HG03439 (cell line): ENCODE results near the gene RGS6.

Experiments
- ATAC-seq: cut with Tn5 transposase; IDR thresholded peaks from one replicate; pipeline ENCODE4 v1.9.1; 2021; ENCODE audit warnings: mild to moderate bottlenecking, moderate library complexity; ENCODE audit not compliant: unreplicated experiment

RGS6 gene

DNA sequence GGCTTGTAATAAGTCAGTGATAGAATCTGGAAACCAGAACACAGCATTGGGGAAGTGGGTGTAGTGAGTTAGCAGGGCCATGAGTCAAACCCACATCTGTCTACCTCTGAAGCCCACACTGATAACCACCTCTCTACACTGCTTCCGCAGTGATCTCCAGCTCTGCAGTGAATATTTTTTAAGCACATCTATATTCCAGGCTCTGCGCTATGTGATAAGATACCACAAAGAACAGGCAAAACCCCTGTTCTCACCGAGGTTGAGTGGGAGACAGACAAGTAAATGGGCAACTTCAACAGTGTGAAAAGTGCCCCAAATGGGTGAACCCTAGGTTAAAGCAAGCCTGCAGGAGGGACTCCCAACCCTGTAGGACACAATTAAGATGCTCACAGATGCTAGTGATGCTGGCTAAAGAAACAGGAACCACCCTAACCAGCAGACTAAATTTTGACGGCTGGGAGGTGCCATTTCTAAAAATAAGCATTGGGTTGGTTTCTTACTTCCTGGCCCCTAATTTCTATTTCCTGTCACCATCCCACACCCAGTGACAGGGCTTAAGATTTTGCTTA is 586.7 kb downstream of the RGS6 start:
- peak; percentile 58 for ATAC-seq

DNA sequence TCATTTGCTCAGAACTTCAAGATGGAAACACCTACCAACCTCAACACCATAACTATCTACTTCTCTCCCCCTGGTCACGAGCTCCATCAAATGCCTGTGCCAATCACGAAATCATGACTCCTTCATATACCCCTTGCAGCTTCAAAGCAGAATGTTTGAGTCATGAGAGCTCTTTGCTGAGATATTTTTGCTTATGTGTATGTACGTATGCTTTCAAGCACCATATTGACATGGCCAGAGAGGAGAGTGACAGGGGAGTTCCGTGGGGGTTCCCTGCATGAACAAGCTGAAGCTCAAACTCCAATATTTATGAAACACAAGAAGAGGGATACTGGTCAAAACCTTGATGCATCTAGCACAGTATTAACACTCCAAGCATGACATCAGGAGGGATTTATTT is 587.3 kb downstream of the RGS6 start:
- ATAC-seq = peak; percentile 22

DNA sequence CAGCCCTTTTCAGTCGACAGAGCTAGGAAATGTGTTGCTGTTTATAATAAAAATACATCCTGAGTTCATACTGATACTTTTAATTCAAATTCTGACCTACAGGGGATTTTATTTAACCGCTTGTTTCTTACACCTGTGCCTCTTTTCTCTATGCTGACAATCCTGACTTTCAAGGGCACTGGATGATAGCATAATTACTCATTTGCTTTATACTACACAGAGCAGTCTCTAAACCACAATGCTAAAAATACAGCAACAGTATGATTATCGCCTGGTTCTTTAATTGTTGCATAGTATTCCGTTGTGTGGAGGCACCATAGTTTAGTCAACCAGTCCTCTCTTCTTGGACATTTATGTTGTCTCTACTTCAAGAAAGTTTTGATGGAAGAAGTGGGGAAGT is 588.8 kb downstream of the RGS6 start:
- ATAC-seq = no peak

DNA sequence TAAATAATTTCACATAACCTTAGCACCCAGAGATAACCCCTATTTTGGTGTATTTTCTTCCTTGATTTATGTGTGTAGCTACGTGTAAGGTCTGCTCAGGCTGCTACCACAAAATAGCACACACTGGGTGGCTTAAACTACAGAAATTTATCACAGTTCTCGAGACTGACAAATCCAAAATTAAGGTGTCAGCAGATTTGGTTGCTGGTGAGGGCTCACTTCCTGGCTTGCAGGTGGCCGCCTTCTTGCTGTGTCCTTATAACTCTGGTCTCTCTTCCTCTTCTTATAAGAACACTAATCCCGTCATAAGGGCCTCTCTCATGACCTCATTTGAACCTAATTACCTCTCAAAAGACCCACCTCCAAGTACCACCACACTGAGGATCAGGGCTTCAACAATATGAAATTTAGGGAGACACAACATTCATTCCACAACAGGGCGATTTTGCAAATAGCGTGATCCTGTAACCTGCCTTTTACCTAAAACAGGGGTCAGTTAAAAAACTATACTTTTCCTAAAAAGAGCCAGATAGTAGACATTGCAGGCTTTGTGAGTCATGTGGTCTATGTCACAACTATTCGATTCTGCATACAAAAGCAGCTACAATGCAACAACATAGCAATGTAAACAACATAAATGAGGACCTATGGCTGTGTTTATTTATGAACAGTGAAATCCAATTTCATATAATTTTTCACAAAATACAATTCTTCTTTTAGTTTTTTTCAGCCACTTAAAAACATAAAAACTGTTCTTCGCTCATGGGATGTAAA is 589.9 kb downstream of the RGS6 start:
- no peak for ATAC-seq

DNA sequence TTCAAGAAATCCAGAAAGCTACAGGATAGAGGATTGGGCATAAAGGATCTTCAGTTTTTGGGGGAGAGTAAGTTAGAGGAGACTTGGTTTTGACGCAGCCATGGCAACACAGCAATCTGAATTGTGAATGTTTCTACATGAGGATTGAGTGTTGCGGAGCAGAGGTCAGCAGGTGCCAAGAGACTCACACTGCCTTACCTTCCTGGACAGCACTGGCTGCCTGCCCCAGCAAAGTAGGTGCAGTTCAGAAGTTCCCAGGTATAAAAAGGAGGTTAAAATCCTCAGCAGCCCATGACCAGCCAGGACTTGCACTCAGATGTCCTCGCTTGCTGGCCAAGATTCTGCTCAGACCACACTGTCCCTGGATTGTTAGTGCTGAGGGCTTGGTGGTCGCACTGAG is 590.6 kb downstream of the RGS6 start:
- ATAC-seq = no peak

DNA sequence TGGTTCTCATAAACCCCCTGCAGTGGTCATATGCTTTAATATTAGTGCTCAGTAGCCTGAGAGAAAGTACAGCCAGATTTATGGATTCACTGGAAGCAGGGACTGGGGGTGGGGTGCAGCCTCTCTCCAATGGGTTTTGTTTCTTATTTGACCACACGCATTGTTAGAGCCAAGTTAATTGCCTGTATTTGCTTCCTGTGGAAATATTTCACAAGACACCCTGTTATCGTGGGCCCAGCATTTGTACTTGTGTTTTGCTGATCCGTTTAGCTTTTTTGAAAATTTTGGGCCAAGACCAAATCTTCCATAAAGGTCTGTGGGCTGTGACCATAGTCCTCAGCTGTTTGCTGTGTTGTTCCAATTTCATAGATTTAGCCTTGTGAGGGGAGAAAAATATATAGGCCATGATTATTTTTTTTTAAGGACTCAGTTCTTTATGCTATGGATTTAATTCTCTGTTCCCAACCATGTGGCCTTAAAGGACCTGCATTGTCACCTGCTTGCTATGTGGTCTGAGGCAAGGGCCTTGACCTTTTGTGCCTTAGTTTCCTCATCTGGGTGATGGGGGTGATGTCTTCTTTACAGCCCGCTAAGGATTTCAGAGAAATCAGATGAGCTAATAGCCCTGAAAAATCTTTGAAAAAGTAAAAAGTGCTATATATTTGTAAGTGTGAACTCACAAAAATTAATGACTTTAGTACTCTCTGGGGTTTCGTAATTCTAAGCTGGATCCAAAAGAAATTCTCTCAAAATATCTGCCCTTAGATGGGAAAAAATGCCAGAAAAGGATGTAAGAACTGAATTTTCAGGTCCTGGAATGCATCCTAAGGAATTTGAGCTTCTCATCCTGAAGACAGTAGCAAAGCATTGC is 591.4 kb downstream of the RGS6 start:
- no peak for ATAC-seq

DNA sequence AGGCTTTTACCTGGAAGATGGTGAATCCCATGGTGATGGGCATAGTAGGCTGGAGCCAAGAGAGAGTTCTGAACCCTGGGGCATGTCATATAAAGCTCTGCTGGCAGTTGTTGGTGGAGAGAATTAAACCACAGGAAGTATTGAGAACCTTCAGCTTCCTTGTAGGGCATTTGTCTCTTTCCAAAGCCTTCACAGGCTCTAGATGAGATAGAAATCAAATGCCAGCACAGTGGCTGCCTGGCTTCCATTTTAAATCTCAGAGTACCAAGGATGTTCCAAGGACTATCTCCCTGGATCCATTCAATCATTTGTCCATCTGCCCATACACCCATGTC is 592.0 kb downstream of the RGS6 start:
- no peak for ATAC-seq

DNA sequence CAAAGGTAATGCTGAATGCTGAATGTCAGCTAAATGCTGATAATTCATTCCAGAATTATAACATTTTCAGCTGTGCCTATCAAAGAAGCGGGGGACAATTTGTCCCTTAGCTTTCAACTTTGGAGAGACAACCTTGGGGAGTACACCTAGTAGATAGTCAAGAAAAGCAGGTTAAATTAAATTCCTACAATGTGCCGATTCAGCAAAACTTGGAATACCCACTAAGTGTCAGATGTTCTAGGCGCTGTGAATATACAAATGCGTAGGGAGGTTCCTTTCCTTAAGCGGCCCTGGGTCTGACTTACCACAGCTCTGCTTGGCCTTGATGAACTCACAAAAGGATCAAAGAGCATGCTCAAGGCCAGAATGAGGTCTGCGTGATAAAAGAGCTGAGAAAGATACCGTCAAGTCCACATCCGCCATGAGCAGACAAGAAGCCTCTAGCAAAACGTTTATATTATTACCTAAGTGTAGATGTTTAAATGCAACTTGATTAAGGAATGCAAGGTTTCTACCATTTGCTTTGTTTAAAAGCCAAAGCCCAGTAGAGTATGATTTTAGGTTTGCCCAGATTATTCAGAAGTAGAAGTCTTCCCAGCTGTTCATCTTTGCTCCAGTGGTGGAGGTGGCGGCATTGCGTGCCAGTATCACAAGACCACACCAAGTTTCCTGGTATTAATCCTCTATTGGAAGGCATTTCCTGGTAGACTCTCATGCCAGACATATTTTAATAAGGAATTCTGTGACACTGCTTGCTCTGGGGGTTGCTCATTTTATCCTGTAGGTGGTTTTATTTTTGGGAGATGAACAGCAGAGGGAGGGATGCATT is 593.1 kb downstream of the RGS6 start:
- ATAC-seq = no peak

DNA sequence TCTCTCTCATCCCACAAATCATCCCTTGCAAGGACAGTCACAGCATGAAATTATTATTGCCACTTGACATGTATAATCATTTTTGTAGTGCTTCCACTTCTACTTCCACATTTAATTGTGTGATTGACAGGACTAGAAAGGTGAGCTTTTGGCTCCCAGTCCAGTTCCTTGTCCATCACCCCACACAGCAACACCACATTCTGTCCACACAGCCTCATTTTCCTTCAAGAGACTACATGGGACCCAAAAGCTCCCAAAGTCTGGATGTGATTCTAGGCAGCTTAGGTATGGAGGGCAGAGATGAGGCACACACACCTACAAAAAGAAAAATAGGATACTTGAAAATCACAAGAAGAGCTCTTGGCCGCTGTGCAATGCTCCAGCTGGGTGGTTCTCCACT is 595.4 kb downstream of the RGS6 start:
- no peak for ATAC-seq

DNA sequence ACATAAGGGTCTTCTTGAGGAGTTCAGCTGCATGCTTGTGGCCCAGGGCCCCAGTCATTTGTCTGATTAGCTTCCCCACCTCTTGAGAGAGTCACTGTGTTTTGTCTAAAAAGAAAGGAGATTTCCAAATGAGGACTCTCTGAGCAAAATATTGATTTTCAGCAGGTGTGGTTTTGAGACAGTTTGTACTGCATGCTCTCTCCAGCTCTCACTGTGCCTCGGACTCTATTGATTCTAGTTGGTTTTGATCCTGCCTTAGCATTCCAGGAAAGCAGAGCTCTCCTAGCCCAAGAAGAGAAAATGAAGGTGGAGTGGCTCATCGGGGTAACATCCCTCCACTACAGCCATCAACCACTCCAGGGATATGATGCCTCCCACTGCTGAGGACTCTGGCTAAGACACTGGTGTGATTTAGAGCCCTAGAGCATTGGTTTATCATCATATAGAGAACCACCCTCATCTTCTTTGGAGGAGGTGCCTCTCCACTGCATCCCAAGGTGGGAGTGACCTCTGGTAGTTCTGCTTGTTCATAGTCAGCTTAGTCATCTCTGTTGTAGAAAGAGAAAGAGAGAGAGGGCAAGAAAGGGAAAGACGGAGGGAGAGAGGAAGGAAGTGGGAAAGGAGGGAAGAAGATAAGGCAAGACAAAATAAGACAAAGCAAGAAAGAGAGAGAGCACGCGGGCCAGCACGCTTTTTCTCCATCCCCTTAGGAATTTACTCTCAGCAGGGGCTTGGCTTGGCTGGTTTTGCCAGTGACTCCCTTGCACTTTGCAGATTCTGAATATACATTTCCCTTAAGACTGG is 596.0 kb downstream of the RGS6 start:
- ATAC-seq = no peak

DNA sequence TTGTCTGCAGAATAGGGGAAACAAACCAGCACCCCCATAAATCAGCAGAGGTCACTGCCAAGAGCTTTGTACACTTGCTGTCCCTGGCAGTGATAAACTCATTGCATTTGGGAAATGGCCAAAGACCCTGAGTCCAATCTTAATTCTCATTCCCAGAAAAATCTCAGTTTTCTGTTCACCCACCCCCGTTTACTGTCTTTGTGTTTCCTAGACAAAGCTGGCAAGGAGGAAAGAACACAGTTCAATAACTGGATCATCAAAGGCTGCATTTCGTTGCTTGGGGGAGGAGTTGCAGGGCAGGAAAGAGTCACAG is 596.6 kb downstream of the RGS6 start:
- ATAC-seq = no peak

DNA sequence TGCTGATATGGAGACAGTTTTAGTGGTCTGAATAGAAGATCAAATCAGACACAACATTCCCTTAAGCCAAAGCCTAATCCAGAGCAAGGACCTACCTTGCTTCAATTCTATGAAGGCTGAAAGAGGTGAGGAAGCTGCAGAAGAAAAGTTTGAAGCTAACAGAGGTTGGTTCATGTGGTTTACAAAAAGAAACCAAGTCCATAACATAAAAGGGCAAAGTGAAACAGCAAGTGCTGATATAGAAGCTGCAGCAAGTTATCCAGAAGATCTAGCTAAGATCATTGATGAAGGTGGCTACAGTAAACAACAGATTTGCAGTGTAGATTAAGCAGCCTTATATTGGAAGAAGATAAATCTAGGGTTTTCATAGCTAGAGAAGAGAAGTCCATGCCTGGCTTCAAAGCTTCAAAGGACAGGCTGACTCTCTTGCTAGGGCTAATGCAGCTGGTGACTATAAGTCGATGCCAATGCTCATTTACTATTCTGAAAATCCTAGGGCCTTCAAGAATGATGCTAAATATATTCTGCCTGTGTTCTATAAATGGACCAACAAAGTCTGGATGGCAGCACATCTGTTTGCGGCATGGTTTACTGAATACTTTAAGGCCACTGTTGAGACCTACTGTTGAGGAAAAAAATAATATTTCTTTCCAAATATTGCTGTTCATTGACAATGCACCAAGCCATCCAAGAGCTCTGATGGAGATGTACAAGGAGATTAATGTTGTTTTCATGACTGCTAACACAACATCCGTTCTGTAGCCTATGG is 600.6 kb downstream of the RGS6 start:
- no peak for ATAC-seq

DNA sequence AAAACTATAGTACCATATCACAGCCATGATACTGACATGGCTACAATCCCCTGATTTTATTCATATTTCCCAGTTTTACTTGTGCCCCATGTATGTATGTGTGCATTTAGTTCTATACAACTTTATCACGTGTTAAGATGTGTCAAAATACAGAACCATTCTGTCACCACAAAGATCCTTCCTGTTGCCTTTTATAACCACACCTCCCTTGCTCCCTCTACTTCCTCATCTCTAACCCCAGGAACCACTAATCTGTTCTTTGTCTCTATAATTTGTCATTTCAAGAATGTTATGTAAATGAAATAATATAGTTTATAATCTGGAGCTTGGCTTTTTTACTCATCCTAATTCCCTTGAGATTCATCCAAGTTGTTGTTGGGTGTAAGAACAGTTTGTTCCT is 603.3 kb downstream of the RGS6 start:
- ATAC-seq = no peak

DNA sequence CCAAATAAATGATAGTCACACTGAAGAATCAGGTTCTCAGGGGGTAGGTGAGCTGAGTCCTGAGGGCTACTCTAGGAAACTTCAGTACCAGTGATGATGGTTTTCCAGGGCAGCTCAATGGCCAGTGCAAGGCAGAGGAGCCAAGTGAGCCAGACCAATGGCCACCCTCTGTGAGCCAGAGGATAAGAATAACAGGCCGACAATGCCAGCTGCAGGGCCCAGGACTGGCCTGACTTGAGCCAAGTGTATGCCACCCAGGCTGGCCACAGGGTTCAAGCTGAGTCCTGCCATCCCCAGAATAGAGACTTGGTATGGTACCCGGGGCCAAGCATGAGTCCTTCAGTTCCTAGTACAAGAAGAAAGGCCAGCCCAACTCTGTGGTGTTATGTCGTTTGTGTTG is 606.2 kb downstream of the RGS6 start:
- no peak for ATAC-seq

DNA sequence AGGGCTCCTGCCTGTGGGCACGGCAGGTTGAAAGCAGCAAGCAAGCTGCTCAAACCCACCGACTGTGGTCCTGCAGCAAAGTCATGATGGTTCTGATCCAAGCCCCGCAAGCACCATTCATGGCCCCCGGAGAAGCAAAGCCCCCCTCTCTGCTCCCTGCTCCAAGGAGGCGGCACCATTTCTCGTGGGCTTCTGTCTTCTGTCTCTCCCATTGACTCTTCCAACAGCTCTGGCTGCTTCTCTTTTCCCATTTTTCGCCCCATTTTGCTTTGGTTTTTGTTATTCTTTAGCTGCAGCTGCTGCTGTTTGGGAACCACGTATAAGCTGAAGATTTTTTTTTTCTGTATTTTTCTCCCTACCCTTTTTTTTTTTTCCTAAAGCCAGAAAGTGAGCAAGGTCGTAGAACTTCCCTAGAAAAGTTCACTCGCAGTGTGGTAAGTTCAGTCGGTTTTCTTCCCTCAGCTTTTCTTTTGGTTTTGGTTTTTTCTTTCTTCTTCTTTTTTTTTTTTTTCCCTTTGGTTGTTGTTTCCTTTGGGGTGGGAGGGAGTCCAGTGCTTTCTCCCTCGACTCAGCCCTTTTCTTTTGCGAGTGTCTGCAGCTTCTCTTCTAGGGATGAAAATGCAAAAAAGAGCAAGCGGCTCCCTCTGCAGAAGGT is 607.6 kb downstream of the RGS6 start:
- no peak for ATAC-seq

DNA sequence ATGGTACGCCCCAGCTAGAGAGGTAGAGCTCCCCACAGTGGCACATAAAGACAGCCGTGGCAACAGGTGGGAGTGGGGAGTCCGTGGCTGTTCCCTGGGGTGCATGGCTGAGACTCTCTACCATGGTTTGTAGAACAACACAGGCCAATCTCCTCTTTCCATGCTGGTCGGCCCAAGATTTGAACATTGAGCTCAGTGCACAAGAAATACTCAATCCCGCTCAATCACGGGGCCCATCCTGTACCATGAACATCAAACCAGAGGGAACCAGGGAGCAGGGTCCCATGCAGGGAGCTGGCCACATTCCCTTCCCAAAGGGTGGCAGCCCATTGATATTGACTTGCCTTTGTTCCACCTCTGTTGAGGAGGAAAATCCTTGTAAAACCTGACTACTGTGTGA is 608.6 kb downstream of the RGS6 start:
- no peak for ATAC-seq

DNA sequence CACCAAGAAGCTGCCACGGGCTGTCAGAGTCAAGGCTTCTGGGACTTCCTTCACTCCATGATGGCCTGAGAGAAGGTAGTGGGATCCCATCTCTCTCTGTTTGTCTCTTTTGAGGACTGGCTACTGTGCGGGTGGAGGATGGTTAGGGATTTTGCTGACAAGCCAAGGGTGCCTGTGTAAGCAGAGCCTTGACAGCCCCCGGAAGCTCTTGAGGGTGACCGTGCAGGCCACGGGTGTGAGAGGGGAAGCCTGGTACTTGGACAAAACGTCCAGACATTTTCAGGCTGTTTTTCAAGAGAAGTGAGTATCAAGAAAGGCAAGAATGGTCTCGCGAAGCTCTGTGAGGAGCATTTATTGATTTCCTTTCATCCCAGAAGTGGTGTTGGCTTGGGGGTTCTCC is 609.3 kb downstream of the RGS6 start:
- no peak for ATAC-seq

DNA sequence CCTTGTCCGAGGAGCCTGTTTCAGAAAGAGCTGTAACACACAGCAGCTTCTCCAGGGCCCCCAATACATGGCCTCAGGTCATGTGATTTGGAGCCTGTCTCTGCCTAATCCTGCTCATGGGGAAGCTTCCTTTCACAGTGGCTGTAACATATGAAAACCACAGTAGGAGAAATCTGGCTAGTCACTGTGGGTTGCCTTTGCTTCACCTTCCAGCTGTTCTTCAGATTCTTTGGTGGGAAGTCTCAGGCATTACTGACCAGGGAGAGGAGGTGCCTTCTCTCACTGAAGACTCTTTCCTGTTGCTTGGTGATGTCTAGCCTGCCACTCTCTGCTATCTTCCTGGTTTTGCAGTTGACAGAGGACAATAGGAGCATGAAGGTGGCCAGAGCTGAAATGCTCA is 611.1 kb downstream of the RGS6 start:
- no peak for ATAC-seq

DNA sequence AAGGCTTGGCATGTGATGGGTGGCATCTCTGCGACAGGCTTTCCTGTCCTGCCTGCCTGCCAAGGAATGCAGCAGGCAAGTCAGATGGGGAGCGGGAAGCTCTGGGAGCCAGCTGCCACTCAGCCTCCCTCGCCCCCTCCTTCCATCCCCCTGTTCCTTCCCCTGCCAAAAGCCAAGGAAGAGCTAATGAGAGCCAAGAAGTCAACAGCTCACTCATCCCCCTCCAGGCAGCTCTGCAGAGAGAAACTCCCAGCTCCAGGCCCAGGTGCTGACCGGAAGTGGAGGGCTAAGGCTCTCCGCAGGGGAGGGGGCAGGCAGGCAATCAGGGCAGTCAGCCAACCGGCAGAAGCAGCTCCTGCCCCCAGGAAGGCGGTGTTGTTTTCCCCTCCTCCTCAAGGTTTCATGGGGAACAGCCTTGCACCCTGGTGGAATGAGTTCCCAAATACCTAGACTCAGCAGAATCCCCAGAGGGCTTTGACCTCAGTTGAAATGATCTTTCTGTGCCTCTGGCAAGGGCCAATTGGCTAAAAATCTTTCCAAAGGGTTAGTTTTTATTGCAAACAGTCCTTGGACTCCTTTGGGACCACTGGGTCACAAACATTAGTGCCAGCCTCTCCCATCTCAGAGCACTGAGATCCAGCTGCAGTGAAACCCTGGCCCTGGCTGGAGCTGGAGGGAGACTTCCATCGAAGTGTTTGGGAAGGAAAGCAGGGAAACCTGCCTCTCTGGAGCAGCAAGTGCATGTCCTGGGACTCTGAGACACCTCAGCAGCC is 612.6 kb downstream of the RGS6 start:
- no peak for ATAC-seq
